ENCODE results near the gene UTY. TPM values are rescaled to one million over a fixed set of nuclear protein-coding genes. Genes with fewer than 3 reads are reported as not detected.
"Not testable (repeated sequence)": the region's sequence is repeated elsewhere in the genome, so short reads cannot be mapped to it uniquely, and the experiment has no call there.

UTY gene
- total RNA-seq, 1 experiment from 2014 or later: not detected

DNA sequence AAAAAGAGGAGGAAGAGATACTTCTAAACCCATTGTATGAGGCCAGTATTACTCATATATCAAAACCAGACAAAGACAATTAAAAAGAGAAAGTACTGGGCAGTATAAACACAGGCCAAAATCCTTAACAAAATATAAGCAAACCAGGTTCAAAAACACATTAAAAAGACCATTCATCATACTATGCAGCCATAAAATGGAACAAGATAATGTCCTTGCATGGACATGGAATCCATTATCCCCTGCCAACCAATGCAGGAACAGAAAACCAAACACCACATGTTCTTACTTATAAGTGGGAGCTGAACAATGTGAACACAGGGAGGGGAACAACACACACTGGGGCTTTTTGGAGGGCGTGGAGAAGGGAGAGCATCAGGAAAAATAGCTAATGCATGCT, 188.6 kb downstream of the UTY start:
- TF ChIP-seq, protein P1, sequence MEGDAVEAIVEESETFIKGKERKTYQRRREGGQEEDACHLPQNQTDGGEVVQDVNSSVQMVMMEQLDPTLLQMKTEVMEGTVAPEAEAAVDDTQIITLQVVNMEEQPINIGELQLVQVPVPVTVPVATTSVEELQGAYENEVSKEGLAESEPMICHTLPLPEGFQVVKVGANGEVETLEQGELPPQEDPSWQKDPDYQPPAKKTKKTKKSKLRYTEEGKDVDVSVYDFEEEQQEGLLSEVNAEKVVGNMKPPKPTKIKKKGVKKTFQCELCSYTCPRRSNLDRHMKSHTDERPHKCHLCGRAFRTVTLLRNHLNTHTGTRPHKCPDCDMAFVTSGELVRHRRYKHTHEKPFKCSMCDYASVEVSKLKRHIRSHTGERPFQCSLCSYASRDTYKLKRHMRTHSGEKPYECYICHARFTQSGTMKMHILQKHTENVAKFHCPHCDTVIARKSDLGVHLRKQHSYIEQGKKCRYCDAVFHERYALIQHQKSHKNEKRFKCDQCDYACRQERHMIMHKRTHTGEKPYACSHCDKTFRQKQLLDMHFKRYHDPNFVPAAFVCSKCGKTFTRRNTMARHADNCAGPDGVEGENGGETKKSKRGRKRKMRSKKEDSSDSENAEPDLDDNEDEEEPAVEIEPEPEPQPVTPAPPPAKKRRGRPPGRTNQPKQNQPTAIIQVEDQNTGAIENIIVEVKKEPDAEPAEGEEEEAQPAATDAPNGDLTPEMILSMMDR (conservative IDR thresholded peaks at IDR 0.05): no peak
- H2AFZ ChIP-seq (ENCODE audit: low read length): no peak overlapping the region

DNA sequence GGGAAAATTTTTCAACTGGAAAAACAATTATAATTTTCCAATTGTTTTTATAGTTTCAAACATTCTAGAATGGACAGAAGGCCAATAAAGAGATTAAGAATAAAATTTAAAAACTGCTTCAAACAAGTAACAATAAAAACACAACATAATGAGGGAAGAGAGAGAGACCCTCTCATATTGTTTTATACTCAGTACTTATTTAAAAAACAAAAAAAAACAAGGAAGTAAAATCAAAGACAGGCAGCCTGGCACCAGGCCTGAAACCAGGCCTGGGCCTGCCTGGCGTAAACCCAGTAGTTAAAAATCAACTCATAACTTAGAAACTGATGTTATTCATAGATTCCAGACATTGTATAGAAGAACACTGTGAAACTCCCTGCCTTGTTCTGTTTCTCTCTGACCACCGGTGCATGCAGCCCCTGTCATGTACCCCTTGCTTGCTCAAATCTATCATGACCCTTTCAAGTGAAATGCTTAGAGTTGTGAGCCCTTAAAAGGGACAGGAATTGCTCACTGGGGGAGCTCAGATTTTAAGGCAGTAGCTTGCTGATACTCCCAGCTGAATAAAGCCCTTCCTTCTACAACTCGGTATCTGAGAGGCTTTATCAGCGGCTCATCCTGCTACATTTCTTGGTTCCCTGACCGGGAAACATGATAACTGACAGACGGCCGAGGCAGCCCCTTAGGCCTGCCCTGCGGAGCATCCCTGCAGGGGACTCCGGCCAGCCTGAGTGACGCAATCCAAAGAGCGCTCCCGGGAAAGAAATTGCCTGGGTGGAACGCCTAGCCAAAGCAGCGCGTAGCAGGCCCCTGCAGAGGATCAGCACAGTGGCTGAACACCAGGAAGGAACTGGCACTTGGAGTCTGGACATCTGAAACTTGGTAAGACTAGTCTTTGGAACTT, 197.4 kb downstream of the UTY start:
- not testable (repeated sequence) for H3T11ph ChIP-seq (ENCODE audit: low read length); H2BK12ac ChIP-seq (ENCODE audit: insufficient read length, low read depth, low read length); H3K14ac ChIP-seq (ENCODE audit: insufficient read depth, low read length); H2BK20ac ChIP-seq (ENCODE audit: low read depth, low read length, poor library complexity, severe bottlenecking); H3K4me1 Mint-ChIP-seq; H2AK5ac ChIP-seq (ENCODE audit: insufficient read length, low read length); H3K18ac ChIP-seq (ENCODE audit: insufficient read length, low read depth, low read length); H3K27me3 ChIP-seq (ENCODE audit: insufficient read depth, low read length); H4K8ac ChIP-seq (replicated peaks; ENCODE audit: insufficient read length, low read depth, low read length); H2BK120ac ChIP-seq (ENCODE audit: low read depth, low read length, poor library complexity, severe bottlenecking); H3K27me3 Mint-ChIP-seq (ENCODE audit: low read depth); DNase-seq; H2BK15ac ChIP-seq (ENCODE audit: low read depth, low read length); H2AFZ ChIP-seq (ENCODE audit: low read length); H3K56ac ChIP-seq (ENCODE audit: insufficient read length, low read depth, low read length); H3K23ac ChIP-seq (ENCODE audit: insufficient read length, low read depth, low read length); H3K4me1 ChIP-seq (ENCODE audit: insufficient read depth, low read length); H4K5ac ChIP-seq (ENCODE audit: insufficient read length, low read depth, low read length); H3K9me3 Mint-ChIP-seq; H3K9ac ChIP-seq (ENCODE audit: extremely low read depth, insufficient read length, low read length); H3K27ac ChIP-seq (ENCODE audit: insufficient read length, low read depth, low read length); H3K9me3 ChIP-seq (ENCODE audit: control insufficient read depth, low read depth, low read length); H3K23me2 ChIP-seq (ENCODE audit: insufficient read length, low read depth, low read length, poor library complexity, severe bottlenecking); H3K79me1 ChIP-seq (ENCODE audit: insufficient read depth, low read depth, low read length, poor library complexity, severe bottlenecking); H3K79me2 ChIP-seq (ENCODE audit: insufficient read depth, low read length); H3K4me2 ChIP-seq (ENCODE audit: insufficient read depth, insufficient read length, low read length); H3K4ac ChIP-seq (ENCODE audit: low read depth, low read length); H4K91ac ChIP-seq (ENCODE audit: insufficient read length, low read depth, low read length); H3K27ac Mint-ChIP-seq; H2BK5ac ChIP-seq (ENCODE audit: insufficient read length, low read length); H3K4me3 Mint-ChIP-seq; H4K20me1 ChIP-seq (ENCODE audit: control insufficient read depth, insufficient read depth, insufficient read length); H3K36me3 Mint-ChIP-seq (ENCODE audit: insufficient read depth in 1 of 3, low read depth in 3 of 3)
- no CpG with 5 or more reads among the region's 15 CpGs for WGBS (ENCODE audit: extremely low coverage, insufficient read length, low lambda C conversion rate)

More for the DNA sequence above, 188.6 kb downstream of the UTY start:
- Histone ChIP-seq H2AK5ac (ENCODE audit: insufficient read length, low read length) (no peak overlapping the region), H2BK120ac (ENCODE audit: low read depth, low read length, poor library complexity, severe bottlenecking) (no peak overlapping the region), H3K9ac (ENCODE audit: extremely low read depth, insufficient read length, low read length) (no peak overlapping the region), H2BK5ac (ENCODE audit: insufficient read length, low read length) (no peak overlapping the region), H2BK15ac (ENCODE audit: low read depth, low read length) (no peak overlapping the region), H3T11ph (ENCODE audit: low read length) (no peak overlapping the region), H4K5ac (ENCODE audit: insufficient read length, low read depth, low read length) (no peak overlapping the region), H3K56ac (ENCODE audit: insufficient read length, low read depth, low read length) (no peak overlapping the region), H4K91ac (ENCODE audit: insufficient read length, low read depth, low read length) (no peak overlapping the region), H3K23ac (ENCODE audit: insufficient read length, low read depth, low read length) (no peak overlapping the region), H3K4me2 (ENCODE audit: insufficient read depth, insufficient read length, low read length) (no peak overlapping the region), H3K14ac (ENCODE audit: insufficient read depth, low read length) (no peak overlapping the region), H3K79me2 (ENCODE audit: insufficient read depth, low read length) (no peaks in the 10 kb centered on the region), H3K79me1 (ENCODE audit: insufficient read depth, low read depth, low read length, poor library complexity, severe bottlenecking) (no peaks in the 10 kb centered on the region), H3K9me3 (ENCODE audit: control insufficient read depth, low read depth, low read length) (no peaks in the 10 kb centered on the region), H2BK12ac (ENCODE audit: insufficient read length, low read depth, low read length) (no peak overlapping the region), H2BK20ac (ENCODE audit: low read depth, low read length, poor library complexity, severe bottlenecking) (no peak overlapping the region), H3K4me1 (ENCODE audit: insufficient read depth, low read length) (no peaks in the 10 kb centered on the region), H3K18ac (ENCODE audit: insufficient read length, low read depth, low read length) (no peak overlapping the region), H3K27ac (ENCODE audit: insufficient read length, low read depth, low read length) (no peak overlapping the region), H3K23me2 (ENCODE audit: insufficient read length, low read depth, low read length, poor library complexity, severe bottlenecking) (no peaks in the 10 kb centered on the region), H4K8ac (replicated peaks; ENCODE audit: insufficient read length, low read depth, low read length) (no peak overlapping the region), H4K20me1 (ENCODE audit: control insufficient read depth, insufficient read depth, insufficient read length) (no peaks in the 10 kb centered on the region), H3K4ac (ENCODE audit: low read depth, low read length) (no peak overlapping the region), H3K27me3 (ENCODE audit: insufficient read depth, low read length) (no peaks in the 10 kb centered on the region)
- no peak overlapping the region for H3K27ac Mint-ChIP-seq
- H3K36me3 Mint-ChIP-seq (ENCODE audit: insufficient read depth in 1 of 3, low read depth in 3 of 3): no peaks in the 10 kb centered on the region
- no peak overlapping the region for H3K4me3 Mint-ChIP-seq
- no peak for DNase-seq
- no CpG with 5 or more reads among the region's 1 CpG for WGBS (ENCODE audit: extremely low coverage, insufficient read length, low lambda C conversion rate)
- no peaks in the 10 kb centered on the region for H3K9me3 Mint-ChIP-seq
- no peaks in the 10 kb centered on the region for H3K27me3 Mint-ChIP-seq (ENCODE audit: low read depth)
- H3K4me1 Mint-ChIP-seq: no peaks in the 10 kb centered on the region
